HCT116 (cell line): ENCODE results near the gene NTSR2. TPM values are rescaled to one million over a fixed set of nuclear protein-coding genes. Genes with fewer than 3 reads are reported as not detected.

Experiments
- ATAC-seq: fragments of 200-7000 bp; cut with Tn5 transposase; 2 replicates; pipeline ENCODE4 v1.9.1; 2020; ENCODE audit warnings: mild to moderate bottlenecking, moderate library complexity
- BruUV-seq: library from RNA; stranded (reverse); fragments of 400-500 nt; replicated peaks from 2 replicates; lab custom pipeline; 2021; lab: Mats Ljungman, UMichigan
- CTCF ChIA-PET: fragments of 300-600 bp; sonication (Branson Sonifier 250); formaldehyde crosslinking; loops from one replicate; lab custom pipeline; 2021; ENCODE audit warnings: antibody characterized with exemption; lab: Charles Lee
- POLR2A ChIA-PET: fragments of 300-600, 350-600 bp; sonication (Branson Sonifier 250); formaldehyde crosslinking; loops from one replicate; lab custom pipeline; 2021; ENCODE audit warnings: antibody characterized with exemption; lab: Charles Lee
- RAD21 ChIA-PET, 2 experiments: fragments of 300-600 bp; sonication (Branson Sonifier 250); formaldehyde crosslinking; loops; one replicate each; lab custom pipeline; 2023; ENCODE audit warnings: low total read pairs in 2 of 2; ENCODE audit not compliant: uncharacterized antibody in 2 of 2, unreplicated experiment in 2 of 2, low non-redundant PET in 1 of 2; lab: Charles Lee
- DNase-seq: peaks from one replicate; pipeline ENCODE4 v3.0.0-alpha.2; 2010; ENCODE audit warnings: low read depth, low spot score
- H2AFZ ChIP-seq: fragments of 200-600 bp; shearing (Covaris generic), sonication (generic); 2 replicates; pipeline ENCODE4 v1.6.1; 2017; ENCODE audit warnings: low read depth, mixed run types, mixed read lengths, antibody characterized with exemption, low read length; ENCODE audit not compliant: poor library complexity, severe bottlenecking
- H3K27ac ChIP-seq: 2 replicates; pipeline ENCODE4 v1.5.1; 2012; ENCODE audit warnings: low read depth, low read length
- H3K27me3 ChIP-seq: fragments of 200-600 bp; sonication (generic); 2 replicates; pipeline ENCODE4 v1.6.1; 2016; ENCODE audit warnings: mixed run types, low read length, mixed read lengths; ENCODE audit not compliant: insufficient read depth
- H3K36me3 ChIP-seq, 2 experiments: fragments of 200-500 bp in 1 of 2; fragments of 200-600 bp in 1 of 2; sonication (Bioruptor generic) in 1 of 2; sonication (generic) in 1 of 2; 2 replicates each; pipeline versions ENCODE4 v1.5.1 to v1.6.1; 2014 to 2016; ENCODE audit warnings: low read length in 2 of 2, inconsistent platforms in 1 of 2, mixed read lengths in 1 of 2, mixed run types in 1 of 2; ENCODE audit not compliant: insufficient read depth in 2 of 2, control insufficient read depth in 1 of 2
- H3K4me1 ChIP-seq, 2 experiments: fragments of 200-600 bp in 1 of 2; sonication (generic) in 1 of 2; 2 replicates each; pipeline versions ENCODE4 v1.5.1 to v1.6.1; 2012 to 2017; ENCODE audit warnings: low read length in 2 of 2, inconsistent platforms in 1 of 2, mild to moderate bottlenecking in 1 of 2, mixed read lengths in 1 of 2, mixed run types in 1 of 2, moderate library complexity in 1 of 2; ENCODE audit not compliant: insufficient read depth in 2 of 2, control insufficient read depth in 1 of 2
- H3K4me2 ChIP-seq: fragments of 200-600 bp; sonication (generic); 2 replicates; pipeline ENCODE4 v1.6.1; 2017; ENCODE audit warnings: mixed run types, low read length, mixed read lengths
- H3K4me3 ChIP-seq, 2 experiments: fragments of 200-600 bp in 1 of 2; sonication (generic) in 1 of 2; replicated peaks in 1 of 2; 2 replicates each; pipeline ENCODE4 v1.5.1; 2011 to 2016; ENCODE audit warnings: low read length in 2 of 2, control low read depth in 1 of 2, low read depth in 1 of 2, mild to moderate bottlenecking in 1 of 2, mixed read lengths in 1 of 2, mixed run types in 1 of 2
- H3K79me2 ChIP-seq: fragments of 200-600 bp; sonication (generic); 2 replicates; pipeline ENCODE4 v1.6.1; 2017; ENCODE audit warnings: mild to moderate bottlenecking, mixed run types, low read length, moderate library complexity, mixed read lengths; ENCODE audit not compliant: insufficient read depth
- H3K9ac ChIP-seq: fragments of 200-600 bp; sonication (generic); 2 replicates; pipeline ENCODE4 v1.6.1; 2016; ENCODE audit warnings: low read length, mixed read lengths
- H3K9me2 ChIP-seq: fragments of 200-600 bp; sonication (generic), shearing (Covaris generic); 2 replicates; pipeline ENCODE4 v1.6.1; 2017; ENCODE audit warnings: mixed run types, mild to moderate bottlenecking, moderate library complexity; ENCODE audit not compliant: insufficient read depth
- H3K9me3 ChIP-seq, 2 experiments: fragments of 200-500 bp in 1 of 2; fragments of 200-600 bp in 1 of 2; sonication (Bioruptor generic) in 1 of 2; sonication (generic) in 1 of 2; 2 replicates each; pipeline ENCODE4 v1.6.1; 2014 to 2017; ENCODE audit warnings: low read length in 2 of 2, mixed read lengths in 2 of 2, inconsistent platforms in 1 of 2, low read depth in 1 of 2, mild to moderate bottlenecking in 1 of 2, mixed run types in 1 of 2, moderate library complexity in 1 of 2; ENCODE audit not compliant: control insufficient read depth in 1 of 2, insufficient read depth in 1 of 2
- H4K20me1 ChIP-seq: fragments of 200-600 bp; sonication (generic), shearing (Covaris generic); 2 replicates; pipeline ENCODE4 v1.6.1; 2017; ENCODE audit warnings: mixed run types, mild to moderate bottlenecking, moderate library complexity; ENCODE audit not compliant: insufficient read depth
- CBX3 ChIP-seq: IDR thresholded peaks from 2 replicates; pipeline ENCODE4 v1.6.1; 2012; ENCODE audit warnings: low read depth
- CTCF ChIP-seq, 3 experiments: fragments of 200-600 bp in 1 of 3; sonication (generic) in 1 of 3; IDR thresholded peaks in 2 of 3; conservative IDR thresholded peaks in 1 of 3; 2 replicates each; pipeline ENCODE4 v1.5.1; 2012 to 2017; ENCODE audit warnings: low read depth in 2 of 3, low read length in 2 of 3, antibody characterized with exemption in 1 of 3, borderline replicate concordance in 1 of 3, control low read depth in 1 of 3, mild to moderate bottlenecking in 1 of 3, mixed read lengths in 1 of 3, mixed run types in 1 of 3, moderate library complexity in 1 of 3; ENCODE audit not compliant: insufficient read depth in 1 of 3
- ELF1 ChIP-seq: IDR thresholded peaks from 2 replicates; pipeline ENCODE4 v1.6.1; 2012; ENCODE audit warnings: low read depth, borderline replicate concordance
- EZH2 ChIP-seq: fragments of 200-600 bp; sonication (generic); IDR thresholded peaks from 2 replicates; pipeline ENCODE4 v1.6.1; 2017; ENCODE audit warnings: antibody characterized with exemption, mixed run types
- FOSL1 ChIP-seq: IDR thresholded peaks from 2 replicates; pipeline ENCODE4 v1.6.1; 2012; ENCODE audit warnings: low read depth
- JUND ChIP-seq: IDR thresholded peaks from 2 replicates; pipeline ENCODE4 v1.6.1; 2012
- SIN3A ChIP-seq: IDR thresholded peaks from 2 replicates; pipeline ENCODE4 v1.6.1; 2012; ENCODE audit warnings: low read depth
- YY1 ChIP-seq: IDR thresholded peaks from 2 replicates; pipeline ENCODE4 v1.6.1; 2011; ENCODE audit warnings: low read length, low read depth, moderate library complexity, mild to moderate bottlenecking; ENCODE audit not compliant: insufficient replicate concordance; ENCODE audit errors: extremely low read depth
- ZFX ChIP-seq: fragments of 450-650 bp; IDR thresholded peaks from 2 replicates; pipeline ENCODE4 v1.6.1; 2017
- ZNF274 ChIP-seq: fragments of 200-500 bp; sonication (Bioruptor generic); IDR thresholded peaks from 2 replicates; pipeline ENCODE4 v1.6.1; 2014; ENCODE audit warnings: mild to moderate bottlenecking, low read depth, low read length, inconsistent platforms
- intact Hi-C: fragments of 100-400 bp; cut with micrococcal nuclease; formaldehyde crosslinking; loops from 2 replicates; pipeline ENCODE4 v1.10.0; 2022
- total RNA-seq: library from RNA; stranded (reverse); gene quantifications from one replicate; pipeline ENCODE4 v1.2.1, GENCODE V29; 2021; ENCODE audit not compliant: unreplicated experiment
- TF ChIP-seq, protein P1 (sequence below): IDR thresholded peaks from 2 replicates; pipeline ENCODE4 v1.6.1; 2012

Gene NTSR2
- total RNA-seq, 1 experiment from 2014 or later, result not detected

DNA sequence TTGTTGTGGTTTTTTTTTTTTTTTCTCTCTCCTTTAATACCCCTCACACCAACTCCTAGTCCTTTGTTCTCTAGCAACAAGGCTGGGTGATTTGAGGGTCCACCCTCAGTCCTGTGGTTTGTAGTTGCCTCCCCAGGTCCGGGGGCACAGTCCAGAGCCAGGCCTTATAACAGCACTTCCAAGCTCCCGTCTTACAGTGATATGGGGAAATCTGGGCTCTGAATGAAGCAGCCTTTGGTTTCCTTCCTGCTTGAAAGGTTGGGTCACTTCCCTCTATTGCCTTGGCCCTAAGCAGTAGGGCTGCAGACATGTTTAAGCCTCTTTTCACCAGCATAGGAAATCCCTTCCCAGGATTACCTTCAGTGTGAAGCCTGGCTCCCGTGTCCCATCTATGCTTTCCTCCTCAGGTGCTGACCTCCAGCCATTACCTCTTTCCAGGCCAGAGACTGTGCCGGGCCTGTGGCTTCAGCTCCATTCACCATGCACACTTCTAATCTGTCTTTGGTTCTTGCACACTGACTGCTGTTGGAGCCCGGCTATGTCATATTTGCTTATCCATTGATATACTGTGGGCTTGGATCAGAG lies 21.2 kb upstream of the NTSR2 start:
- H3K36me3 ChIP-seq, result no peaks in the 10 kb centered on the region
- H3K9ac ChIP-seq, result no peak overlapping the region
- intact Hi-C loops, result no loop called here
- DNase-seq, result no peak
- H3K27ac ChIP-seq, result no peak overlapping the region
- no peaks in the 10 kb centered on the region for H3K9me3 ChIP-seq
- H3K79me2 ChIP-seq, result no peaks in the 10 kb centered on the region
- BruUV-seq, result no TSS peak
- H3K4me3 ChIP-seq, result no peak overlapping the region
- CTCF ChIA-PET, result no interaction called here
- H3K9me2 ChIP-seq, result no peaks in the 10 kb centered on the region
- RAD21 ChIA-PET, result no interaction called here
- no peak overlapping the region for H2AFZ ChIP-seq
- no peaks in the 10 kb centered on the region for H3K27me3 ChIP-seq
- ATAC-seq, result no peak
- peaks cover 8 to 20% of the 10 kb centered on the region in 2 experiments; a peak in 3 of 4 replicates for H3K4me1 ChIP-seq
- TF ChIP-seq ZNF274 (no peak), JUND (no peak), FOSL1 (no peak), ELF1 (no peak), ZFX (no peak), SIN3A (no peak), YY1 (no peak), CTCF (IDR thresholded peaks at IDR 0.05 in 2 of 3, conservative IDR thresholded peaks at IDR 0.05 in 1 of 3; ENCODE audit: borderline replicate concordance in 1 of 3, insufficient read depth in 1 of 3, low read depth in 2 of 3, low read length in 2 of 3) (no peak), EZH2 (no peak), CBX3 (no peak)
- TF ChIP-seq, protein P1, sequence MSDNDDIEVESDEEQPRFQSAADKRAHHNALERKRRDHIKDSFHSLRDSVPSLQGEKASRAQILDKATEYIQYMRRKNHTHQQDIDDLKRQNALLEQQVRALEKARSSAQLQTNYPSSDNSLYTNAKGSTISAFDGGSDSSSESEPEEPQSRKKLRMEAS, result no peak
- H4K20me1 ChIP-seq, result no peaks in the 10 kb centered on the region
- POLR2A ChIA-PET, result no interaction called here
- H3K4me2 ChIP-seq, result no peak overlapping the region
